IPS DF 4.7 (cell line): ENCODE results near the gene PDLIM3.
"Not testable (repeated sequence)": the region's sequence is repeated elsewhere in the genome, so short reads cannot be mapped to it uniquely, and the experiment has no call there.

ENCODE experiments used
- DNase-seq: peaks from one replicate; pipeline ENCODE4 v3.0.0-alpha.2; 2013; ENCODE audit warnings: low spot score; ENCODE audit errors: extremely low read depth

The PDLIM3 gene

GRCh38 chr4:185522451-185522850, 12.9 kb downstream of the PDLIM3 start:
- DNase-seq: no peak

GRCh38 chr4:185520119-185520518, 15.2 kb downstream of the PDLIM3 start:
- no peak for DNase-seq

GRCh38 chr4:185518494-185518893, 16.8 kb downstream of the PDLIM3 start:
- no peak for DNase-seq

DNA sequence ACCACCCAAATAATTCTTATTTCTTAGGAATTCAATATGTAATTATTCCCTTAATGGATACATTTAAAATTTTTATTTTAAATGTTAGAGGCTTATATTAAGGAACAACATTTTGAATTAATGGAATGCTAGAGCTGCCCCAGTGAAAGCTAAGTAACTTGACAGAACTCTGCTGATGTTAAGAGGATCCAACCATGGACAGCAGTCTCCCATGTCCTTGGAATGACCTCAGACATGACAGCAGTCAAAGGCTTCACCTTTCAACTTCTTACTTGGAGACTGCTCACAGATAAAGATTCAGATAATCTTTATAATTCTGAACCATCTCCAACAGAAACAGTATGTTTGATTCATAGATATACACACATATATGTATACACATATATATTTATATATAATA, 17.2 kb downstream of the PDLIM3 start:
- DNase-seq: no peak

DNA sequence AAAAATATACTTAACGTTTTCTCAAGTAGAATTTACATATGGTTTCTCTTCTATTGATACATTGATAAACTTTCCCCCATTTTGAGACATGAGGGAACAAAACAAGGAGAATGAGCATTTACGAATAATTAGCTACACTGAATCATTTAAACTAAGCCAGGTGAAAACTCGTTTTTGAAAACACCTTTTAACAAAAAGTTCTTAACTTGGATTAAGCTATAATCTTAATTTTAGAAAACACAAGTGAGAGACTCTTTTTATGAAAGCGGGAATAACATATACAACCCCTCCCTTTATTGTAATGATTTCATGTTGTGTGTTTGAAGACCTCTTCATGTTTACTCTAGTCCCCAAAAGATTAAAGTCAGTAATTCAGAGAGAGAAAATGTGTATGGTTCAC, 20.1 kb downstream of the PDLIM3 start:
- DNase-seq: no peak

GRCh38 chr4:185514182-185514697, 21.1 kb downstream of the PDLIM3 start:
- DNase-seq: no peak

GRCh38 chr4:185513489-185514181, 21.7 kb downstream of the PDLIM3 start:
- DNase-seq: no peak

DNA sequence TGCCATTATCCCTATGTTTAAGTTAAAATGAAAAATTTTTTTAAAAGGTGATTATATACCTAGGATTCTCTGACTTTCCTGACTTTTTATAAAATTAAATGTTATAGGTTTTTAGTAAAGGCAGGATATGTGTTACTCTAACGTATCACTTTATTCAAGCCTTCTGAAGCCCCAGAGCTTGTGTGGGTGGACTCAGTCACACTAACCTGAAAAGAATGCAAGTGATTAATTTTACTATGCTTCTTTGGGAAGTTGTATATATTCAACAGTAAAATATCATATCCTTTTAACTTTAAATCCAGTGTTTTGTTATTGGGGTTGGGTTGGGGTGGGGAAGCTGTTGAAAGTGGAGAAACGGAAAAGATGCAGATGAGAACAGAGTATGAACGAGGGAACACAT, 22.8 kb downstream of the PDLIM3 start:
- DNase-seq: no peak

- DNase-seq: not testable (repeated sequence)
Observed at GRCh38 chr4:185511243-185511642, 24.1 kb downstream of the PDLIM3 start.

GRCh38 chr4:185510806-185511205, 24.5 kb downstream of the PDLIM3 start:
- DNase-seq: no peak

- no peak for DNase-seq
Observed at GRCh38 chr4:185508181-185508580, 27.1 kb downstream of the PDLIM3 start.

GRCh38 chr4:185506422-185506821, 28.9 kb downstream of the PDLIM3 start:
- no peak for DNase-seq

- no peak for DNase-seq
Observed at GRCh38 chr4:185504098-185505047, 30.9 kb downstream of the PDLIM3 start.

- no peak for DNase-seq
Observed at GRCh38 chr4:185502386-185502785, 32.9 kb downstream of the PDLIM3 start.

DNA sequence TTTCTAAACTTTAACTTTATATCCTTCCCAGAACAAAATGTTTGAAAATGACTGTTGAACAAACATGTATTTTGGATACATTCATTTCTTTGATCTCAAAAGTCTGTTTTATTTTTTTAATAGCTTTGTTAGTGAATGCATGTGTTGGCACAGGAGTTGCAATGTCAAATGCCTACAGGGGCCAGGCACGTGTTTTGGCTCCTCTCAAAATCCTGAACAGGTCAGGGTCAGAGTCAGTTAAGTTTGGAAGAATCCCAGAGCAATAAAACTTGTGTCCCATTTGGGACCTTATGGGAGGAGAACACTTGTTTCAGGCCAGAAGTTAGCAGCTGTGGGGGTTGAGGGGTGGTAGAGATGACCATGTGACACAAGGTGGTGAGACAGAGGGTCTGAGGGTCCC, 34.7 kb downstream of the PDLIM3 start:
- no peak for DNase-seq

- no peak for DNase-seq
Observed at GRCh38 chr4:185500035-185500434, 35.3 kb downstream of the PDLIM3 start.

- no peak for DNase-seq
Observed at GRCh38 chr4:185488650-185489049, 46.7 kb downstream of the PDLIM3 start.

DNA sequence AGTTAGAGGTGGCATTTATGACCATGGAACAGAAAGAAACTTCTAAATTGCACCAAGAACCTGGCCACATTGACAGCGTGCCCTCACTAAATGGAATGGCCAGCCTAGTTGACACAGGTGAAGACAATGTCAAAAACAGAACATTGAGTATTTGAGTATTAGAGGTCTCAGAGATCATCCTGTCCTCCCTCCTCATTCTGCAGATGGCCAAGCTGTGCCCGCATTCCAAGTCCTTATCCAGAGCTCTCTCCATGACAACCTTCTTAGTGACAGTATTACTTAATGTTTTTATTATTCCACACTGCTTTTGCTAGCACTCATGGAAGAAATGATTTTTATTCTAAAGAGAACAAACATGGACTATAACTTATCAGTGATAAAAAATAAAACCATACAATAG, 53.9 kb downstream of the PDLIM3 start:
- DNase-seq: no peak

- DNase-seq: no peak
Observed at GRCh38 chr4:185480016-185480732, 55.1 kb downstream of the PDLIM3 start.

- DNase-seq: no peak
Observed at GRCh38 chr4:185479507-185479971, 55.8 kb downstream of the PDLIM3 start.

DNA sequence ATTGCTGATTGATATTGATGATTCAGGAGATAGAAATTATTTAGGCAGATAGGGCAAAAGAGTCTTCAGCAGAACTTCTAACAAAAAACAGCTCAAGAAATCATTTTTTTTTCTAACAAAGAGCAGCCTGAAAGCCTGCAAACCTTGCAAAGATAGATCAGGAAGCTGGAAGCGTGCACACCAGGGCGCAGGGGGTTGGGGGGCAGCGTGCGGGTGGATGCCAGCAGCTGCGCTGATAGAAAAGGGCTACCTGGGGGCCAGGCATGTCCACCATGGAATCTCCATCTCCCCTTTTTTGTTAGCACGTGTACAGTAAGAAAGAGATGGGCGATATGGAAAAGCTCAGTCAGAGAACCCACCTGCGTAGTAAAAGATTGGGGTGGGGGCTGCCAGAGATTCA, 62.1 kb downstream of the PDLIM3 start:
- no peak for DNase-seq

GRCh38 chr4:185472103-185472542, 63.2 kb downstream of the PDLIM3 start:
- DNase-seq: no peak
